SK-N-SH treated with all-trans-retinoic acid at 6 μM for 48 hours (cell line): ENCODE measurements around the gene CRAMP1.

ENCODE experiments used
- ARNTL ChIP-seq: fragments of 450-650 bp; formaldehyde crosslinking; IDR thresholded peaks from 2 replicates; pipeline ENCODE4 v1.5.0; 2020; ENCODE audit warnings: low read depth, mild to moderate bottlenecking, moderate library complexity, borderline replicate concordance
- OSR1 ChIP-seq: fragments of 250-450 bp; sonication (Bioruptor Pico); IDR thresholded peaks from 2 replicates; pipeline ENCODE4 v1.8.0; 2022; ENCODE audit warnings: moderate library complexity, mild to moderate bottlenecking, inconsistent platforms
- RARB ChIP-seq: fragments of 250-450 bp; sonication (Bioruptor Pico); IDR thresholded peaks from 2 replicates; pipeline ENCODE4 v1.8.0; 2021; ENCODE audit warnings: mild to moderate bottlenecking, moderate library complexity
- ZC3H10 ChIP-seq: fragments of 250-450 bp; sonication (Bioruptor Pico); IDR thresholded peaks from 2 replicates; pipeline ENCODE4 v1.5.1; 2021; ENCODE audit warnings: mild to moderate bottlenecking, moderate library complexity
- ZFP3 ChIP-seq: fragments of 250-450 bp; sonication (Bioruptor Pico); IDR thresholded peaks from 2 replicates; pipeline ENCODE4 v1.5.0; 2020; ENCODE audit warnings: mild to moderate bottlenecking, moderate library complexity
- ZFP30 ChIP-seq: fragments of 450-650 bp; formaldehyde crosslinking; IDR thresholded peaks from 2 replicates; pipeline ENCODE4 v1.5.0; 2022; ENCODE audit warnings: mild to moderate bottlenecking, moderate library complexity

DNA sequence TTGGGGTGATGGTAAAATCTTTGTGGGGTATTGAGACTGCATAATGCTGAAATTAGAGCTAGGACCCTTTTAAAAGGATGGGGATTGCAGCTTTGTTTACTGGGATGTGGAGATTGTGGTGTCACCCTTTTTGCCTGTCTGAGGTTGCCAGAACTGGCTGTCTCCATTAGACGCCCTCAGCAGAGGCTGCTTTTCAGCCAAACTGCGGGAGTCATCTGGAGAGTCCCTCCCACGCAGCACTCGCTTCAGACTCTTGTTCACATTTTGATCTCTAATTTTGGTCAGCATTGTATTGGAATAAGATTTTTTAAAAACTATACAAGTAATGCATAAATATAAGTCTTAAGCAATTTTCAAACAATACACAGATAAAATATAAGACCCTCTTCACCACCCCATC is 38.0 kb downstream of the CRAMP1 start:
- TF ChIP-seq RARB (CRISPR knock-in tag) (no peak), OSR1 (CRISPR knock-in tag) (no peak), ARNTL (CRISPR knock-in tag) (no peak), ZFP30 (no peak), ZC3H10 (CRISPR knock-in tag) (no peak), ZFP3 (CRISPR knock-in tag) (no peak)
